NCI-H2196 (cell line): Measurements from ENCODE around the gene SDE2.

Source experiments
- DNase-seq: peaks from one replicate; lab custom pipeline; 2025; ENCODE audit not compliant: unreplicated experiment; lab: John Stamatoyannopoulos, UW

Gene SDE2

DNA sequence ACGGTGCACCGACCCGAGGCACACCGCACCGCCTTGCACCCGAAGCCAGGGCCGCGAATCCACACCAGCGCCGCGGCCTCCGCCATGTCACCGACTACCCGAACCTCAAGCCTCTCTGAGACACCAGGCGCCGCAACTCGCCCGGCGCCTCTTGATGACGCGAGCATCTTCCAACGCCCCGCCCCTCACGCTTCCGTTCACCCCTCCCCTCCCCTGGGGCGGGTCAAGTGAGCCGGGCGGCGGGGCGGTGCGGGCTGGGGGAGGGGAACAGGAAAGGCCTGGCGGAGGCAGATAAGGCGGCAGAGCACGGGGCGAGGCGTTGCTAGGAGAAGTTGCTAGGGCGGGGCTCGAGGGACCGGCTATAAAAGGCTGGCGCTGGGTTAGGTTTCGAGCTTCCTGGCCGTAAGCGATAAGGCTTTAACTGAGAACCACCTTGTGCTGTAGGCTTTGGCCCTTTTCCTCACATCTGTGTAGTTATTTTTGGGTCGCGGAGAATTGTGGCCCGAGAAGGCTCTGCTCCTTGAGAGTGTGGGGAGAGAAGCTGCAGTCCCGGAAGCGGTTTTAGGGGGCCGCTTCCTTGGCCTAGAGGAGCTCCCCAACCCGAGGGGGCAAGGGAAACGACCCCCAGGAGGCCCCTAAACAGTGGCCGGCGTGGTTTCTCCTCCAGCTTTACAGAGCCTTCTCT lies at the start of gene SDE2:
Gene SDE2 (minus strand): TSS at position 117 of the 685 bp plus-strand sequence. CDS start 31 bp downstream, at position 86.
- peak; percentile 99 for DNase-seq

GRCh38 chr1:226048886-226049285 lies 49.7 kb upstream of the SDE2 start:
- DNase-seq, result no peak

DNA sequence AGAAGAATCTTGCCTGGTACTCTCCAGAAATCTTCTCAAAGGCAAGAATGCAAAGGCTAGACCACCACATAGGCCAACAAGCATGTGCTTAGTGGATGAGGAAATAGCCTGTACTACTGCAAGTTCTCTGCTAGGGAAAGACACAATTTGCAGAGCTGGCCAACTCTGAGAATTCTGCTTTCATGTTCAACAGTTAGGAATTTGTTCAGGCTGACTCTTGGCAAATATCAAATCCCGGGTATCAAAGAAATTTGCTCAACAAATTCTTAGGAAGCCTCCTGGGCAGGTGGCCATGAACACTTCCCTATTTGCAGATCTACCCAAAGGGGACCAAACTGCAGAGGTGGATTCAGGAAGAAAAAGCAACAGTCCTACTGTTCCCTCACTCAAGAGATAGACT lies 48.4 kb upstream of the SDE2 start:
- no peak for DNase-seq

DNA sequence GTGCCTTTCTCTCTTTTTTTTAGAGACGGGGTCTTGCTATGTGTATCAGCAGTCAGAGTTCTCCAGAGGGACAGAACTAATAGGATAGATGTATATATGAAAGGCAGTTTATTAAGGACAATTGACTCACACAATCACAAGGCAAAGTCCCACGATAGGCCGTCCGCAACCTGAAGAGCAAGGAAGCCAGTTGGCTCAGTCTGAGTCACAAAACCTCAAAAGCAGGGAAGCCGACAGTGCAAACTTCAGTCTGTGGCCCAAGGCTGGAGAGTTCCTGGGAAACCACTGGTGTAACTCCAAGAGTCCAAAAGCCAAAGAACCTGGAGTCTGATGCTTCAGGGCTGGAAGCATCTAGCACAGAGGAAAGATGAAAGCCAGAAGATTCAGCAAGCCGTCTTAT lies 47.1 kb upstream of the SDE2 start:
- no peak for DNase-seq

- no peak for DNase-seq
Observed at GRCh38 chr1:226044514-226045101, 45.5 kb upstream of the SDE2 start.

- DNase-seq, result no peak
Observed at GRCh38 chr1:226041419-226041818, 42.3 kb upstream of the SDE2 start.

DNA sequence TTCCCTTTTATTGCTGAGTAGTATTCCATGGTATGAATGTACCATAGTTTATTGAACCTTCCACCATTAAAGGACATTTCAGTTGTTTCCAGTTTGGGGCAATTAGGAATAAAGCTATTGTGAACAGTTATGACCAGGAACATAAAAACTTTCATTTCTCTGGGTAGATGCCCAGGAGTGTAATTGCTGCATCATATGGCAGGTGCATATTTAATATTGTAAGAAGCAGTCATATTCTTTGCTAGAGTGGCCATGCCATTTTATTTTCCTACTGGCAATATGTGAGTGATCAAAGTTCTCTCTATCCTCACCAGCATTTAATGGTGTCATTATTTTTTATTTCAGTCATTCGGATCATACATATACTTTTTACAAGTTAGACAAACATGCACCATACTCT lies 39.5 kb upstream of the SDE2 start:
- no peak for DNase-seq

GRCh38 chr1:226035915-226036314 lies 36.8 kb upstream of the SDE2 start:
- DNase-seq, result no peak

DNA sequence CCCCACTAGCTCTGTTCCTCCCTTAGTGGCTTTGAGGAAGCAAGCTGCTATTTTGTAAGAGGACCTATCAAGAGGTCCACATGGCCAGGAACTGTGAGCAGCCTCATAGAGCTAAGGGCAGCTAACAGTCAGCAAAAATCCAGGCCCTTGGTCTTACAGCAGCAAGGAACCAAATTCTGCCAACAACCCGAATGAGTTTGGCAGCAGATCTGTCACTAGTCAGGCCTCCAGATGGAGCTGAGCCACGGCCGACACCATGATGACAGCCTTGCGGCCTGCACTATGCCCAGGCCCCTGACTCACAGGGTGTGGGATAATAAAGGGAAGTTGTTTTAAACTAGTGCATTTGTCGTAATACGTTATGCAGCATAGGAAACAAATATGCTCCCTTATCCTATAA lies 35.3 kb upstream of the SDE2 start:
- peak; percentile 12 for DNase-seq

GRCh38 chr1:226033991-226034390 lies 34.8 kb upstream of the SDE2 start:
- no peak for DNase-seq

GRCh38 chr1:226033582-226033981 lies 34.4 kb upstream of the SDE2 start:
- no peak for DNase-seq

DNA sequence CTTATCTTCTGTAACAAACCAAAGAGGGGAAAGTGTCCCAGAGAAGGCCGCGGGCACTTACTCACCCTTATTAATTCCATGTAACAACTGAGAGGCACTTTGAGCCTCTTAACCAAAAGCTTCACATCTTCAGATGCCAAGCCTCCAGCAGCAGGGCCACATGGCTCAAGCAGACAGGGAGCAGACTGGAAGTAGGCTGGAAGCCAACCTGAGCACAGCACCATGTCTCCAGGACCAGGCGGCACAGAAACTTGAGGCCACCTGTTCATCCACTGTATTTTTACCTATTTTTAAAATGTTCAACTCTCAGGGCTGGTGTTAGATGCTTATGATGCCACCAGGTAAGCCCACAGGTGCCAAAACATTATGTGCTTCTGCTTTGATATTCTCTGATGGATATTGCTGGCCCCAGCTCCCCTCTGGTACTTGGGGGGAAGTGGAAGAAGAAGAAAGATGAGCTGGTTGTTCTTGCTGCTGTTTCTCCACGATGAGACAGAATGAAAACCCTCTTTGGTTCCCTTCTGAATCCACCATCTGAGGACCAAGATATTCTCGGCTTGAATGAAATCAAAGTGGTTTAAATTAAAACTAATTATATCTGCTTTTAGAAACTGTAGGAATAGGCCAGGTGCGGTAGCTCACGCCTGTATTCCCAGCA lies 30.6 kb upstream of the SDE2 start:
- no peak for DNase-seq

DNA sequence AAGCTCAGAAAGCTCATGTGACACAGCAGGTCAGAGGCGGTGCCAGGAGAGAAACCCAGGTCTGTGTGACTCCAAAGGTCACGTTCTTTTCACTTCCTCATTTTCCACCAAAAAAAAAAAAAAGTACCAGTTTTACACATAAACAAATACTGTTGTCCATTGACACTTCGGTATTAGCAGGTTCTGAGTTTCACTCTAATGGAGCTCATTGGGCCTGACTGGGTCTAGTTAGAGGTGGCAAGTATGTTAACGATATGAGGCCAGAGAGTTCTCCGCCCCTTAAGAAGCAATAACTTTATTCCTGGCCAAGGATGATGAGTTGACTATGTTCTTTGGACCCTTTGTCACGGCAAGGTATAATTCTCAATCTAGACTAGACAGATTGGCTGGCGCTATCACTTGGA lies 30.0 kb upstream of the SDE2 start:
- no peak for DNase-seq

GRCh38 chr1:226027538-226028217 lies 28.5 kb upstream of the SDE2 start:
- no peak for DNase-seq

GRCh38 chr1:226026833-226027232 lies 27.7 kb upstream of the SDE2 start:
- DNase-seq, result no peak

DNA sequence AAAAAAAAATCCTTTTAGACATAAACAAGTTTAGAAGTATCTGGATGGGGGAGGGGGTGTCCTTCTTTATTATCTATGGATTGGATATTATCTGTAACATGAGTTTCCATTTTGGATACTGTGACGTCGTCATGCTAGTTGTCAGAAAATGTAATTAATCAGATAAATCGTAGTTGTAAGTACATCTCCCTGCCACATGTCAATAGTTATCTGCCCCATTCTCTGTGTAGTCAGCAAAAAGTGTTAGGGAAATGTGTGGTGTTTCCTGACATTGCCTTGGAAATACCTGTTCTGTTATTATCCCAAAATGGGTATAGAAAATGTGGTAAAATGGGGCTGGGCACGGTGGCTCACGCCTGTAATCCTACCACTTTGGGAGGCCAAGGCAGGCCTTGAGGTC lies 24.6 kb upstream of the SDE2 start:
- DNase-seq, result no peak

DNA sequence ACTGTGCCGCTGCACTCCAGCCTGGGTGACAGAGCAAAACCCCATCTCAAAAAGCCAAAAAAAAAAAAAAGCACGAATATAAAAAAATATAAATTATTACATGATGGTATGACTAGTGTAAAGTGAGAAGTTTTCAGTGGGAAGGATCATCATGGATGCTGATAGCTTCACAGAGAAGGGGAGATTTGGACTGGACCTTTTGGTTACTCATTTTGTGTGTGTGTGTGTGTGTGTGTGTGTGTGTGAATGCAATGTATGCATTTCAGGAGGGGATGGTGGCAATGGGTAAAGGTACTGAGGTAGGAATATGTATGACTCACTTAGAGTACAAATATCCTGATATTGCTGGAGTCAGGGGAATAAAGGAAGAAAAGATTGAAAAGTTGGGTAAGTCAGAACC lies 22.7 kb upstream of the SDE2 start:
- no peak for DNase-seq

DNA sequence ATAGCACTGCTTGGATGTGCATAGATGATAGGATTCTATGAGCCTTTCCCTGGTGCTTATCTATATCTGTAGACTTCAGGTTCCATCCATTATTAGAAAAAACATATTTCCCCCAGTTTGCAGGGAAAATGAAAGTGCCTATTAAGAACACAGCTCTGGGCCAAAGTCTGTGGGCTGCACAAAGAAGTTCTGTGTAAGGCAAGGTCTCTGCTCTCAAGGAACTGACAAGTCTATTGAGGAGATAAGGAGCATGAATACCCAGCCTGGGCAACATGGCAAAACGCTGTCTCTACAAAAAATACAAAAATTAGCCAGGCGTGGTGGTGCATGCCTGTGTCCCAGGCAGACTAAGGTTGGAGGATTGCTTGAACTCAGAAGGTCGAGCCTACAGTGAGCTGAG lies 22.3 kb upstream of the SDE2 start:
- DNase-seq, result no peak

DNA sequence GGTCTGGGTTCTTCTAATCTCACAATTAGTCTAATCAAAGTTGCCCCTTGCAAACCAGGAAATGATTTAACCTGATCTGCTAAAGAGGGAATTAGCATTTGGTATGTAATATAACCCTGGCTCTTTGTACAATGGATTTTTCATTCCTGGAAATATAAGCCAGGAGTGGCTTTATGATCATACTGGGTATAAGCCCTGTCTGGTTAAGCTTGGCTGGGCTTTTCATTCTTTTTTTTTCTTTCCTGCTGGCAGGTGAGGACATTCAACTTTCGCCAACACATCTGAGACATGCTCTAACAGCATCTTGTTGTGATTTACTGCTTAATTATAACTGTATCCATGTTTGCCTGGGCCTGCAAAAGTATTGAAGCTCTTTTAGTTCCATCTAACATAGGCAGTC lies 20.4 kb upstream of the SDE2 start:
- peak; percentile 56 for DNase-seq

- DNase-seq, result no peak
Observed at GRCh38 chr1:226017070-226017469, 17.9 kb upstream of the SDE2 start.

GRCh38 chr1:226009650-226010044 lies 10.5 kb upstream of the SDE2 start:
- DNase-seq, result no peak
